ENCODE measurements around the gene MYOCOS. TPM values are rescaled to one million over a fixed set of nuclear protein-coding genes. Genes with fewer than 3 reads are reported as not detected.

The MYOCOS gene
- total RNA-seq, 1 experiment from 2014 or later: 0.41 TPM

DNA sequence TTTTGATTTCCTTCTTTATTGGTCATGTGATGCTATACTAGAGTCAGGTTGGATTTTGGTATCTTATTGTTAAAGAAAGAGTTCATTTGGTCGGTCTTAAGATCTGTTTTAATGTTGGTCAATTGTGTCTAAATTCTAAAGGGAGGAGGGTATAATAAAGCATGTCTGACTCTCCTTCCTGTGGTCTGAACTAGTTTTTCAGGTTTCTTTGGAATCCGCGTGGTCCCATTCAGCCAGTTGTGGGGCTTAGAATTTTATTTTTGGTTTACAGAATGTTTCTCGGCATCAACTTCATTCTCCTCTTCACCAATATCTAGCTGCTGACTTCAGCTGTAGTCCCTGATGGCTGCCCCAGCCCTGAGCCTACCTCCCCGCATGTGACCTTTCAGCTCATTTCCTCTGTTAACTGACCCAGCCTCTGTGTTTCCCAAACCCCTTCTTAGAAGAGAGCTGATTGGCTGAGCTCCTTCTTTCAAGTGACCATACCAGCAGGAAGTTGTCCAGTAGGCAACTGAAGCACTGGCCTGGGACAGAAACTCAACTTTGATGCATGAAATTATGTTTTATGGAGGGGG, 39.1 kb downstream of the MYOCOS start:
- BruUV-seq (replicated peaks): no TSS peak
- H3K4me3 ChIP-seq (ENCODE audit: low read depth, low read length, poor library complexity, severe bottlenecking): no peak overlapping the region
- no peak overlapping the region for H3K27ac ChIP-seq (ENCODE audit: low read depth, low read length, poor library complexity, severe bottlenecking)
- no peaks in the 10 kb centered on the region for H3K9me3 ChIP-seq (ENCODE audit: low read depth, low read length, poor library complexity, severe bottlenecking)
- H3K27me3 ChIP-seq (replicated peaks; ENCODE audit: insufficient read depth, low read depth, low read length, poor library complexity): no peaks in the 10 kb centered on the region
- intact Hi-C loops (cut with micrococcal nuclease; ENCODE audit: unreplicated experiment): no loop called here
- no peak for DNase-seq (ENCODE audit: low spot score)
- POLR2A ChIA-PET (ENCODE audit: low non-redundant PET): no interaction called here
- no peaks in the 10 kb centered on the region for H3K4me1 ChIP-seq (ENCODE audit: insufficient read depth, low read length, poor library complexity, severe bottlenecking)
- CTCF ChIA-PET: no interaction called here
- no peaks in the 10 kb centered on the region for H3K36me3 ChIP-seq (ENCODE audit: insufficient read depth, low read length, poor library complexity, severe bottlenecking)
- no peak for TF ChIP-seq EZH2 (IDR thresholded peaks at IDR 0.05; ENCODE audit: borderline replicate concordance, low read depth, low read length, poor library complexity, severe bottlenecking)
- TF ChIP-seq, protein P1, sequence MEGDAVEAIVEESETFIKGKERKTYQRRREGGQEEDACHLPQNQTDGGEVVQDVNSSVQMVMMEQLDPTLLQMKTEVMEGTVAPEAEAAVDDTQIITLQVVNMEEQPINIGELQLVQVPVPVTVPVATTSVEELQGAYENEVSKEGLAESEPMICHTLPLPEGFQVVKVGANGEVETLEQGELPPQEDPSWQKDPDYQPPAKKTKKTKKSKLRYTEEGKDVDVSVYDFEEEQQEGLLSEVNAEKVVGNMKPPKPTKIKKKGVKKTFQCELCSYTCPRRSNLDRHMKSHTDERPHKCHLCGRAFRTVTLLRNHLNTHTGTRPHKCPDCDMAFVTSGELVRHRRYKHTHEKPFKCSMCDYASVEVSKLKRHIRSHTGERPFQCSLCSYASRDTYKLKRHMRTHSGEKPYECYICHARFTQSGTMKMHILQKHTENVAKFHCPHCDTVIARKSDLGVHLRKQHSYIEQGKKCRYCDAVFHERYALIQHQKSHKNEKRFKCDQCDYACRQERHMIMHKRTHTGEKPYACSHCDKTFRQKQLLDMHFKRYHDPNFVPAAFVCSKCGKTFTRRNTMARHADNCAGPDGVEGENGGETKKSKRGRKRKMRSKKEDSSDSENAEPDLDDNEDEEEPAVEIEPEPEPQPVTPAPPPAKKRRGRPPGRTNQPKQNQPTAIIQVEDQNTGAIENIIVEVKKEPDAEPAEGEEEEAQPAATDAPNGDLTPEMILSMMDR (conservative IDR thresholded peaks at IDR 0.05; ENCODE audit: low read depth, low read length): no peak

DNA sequence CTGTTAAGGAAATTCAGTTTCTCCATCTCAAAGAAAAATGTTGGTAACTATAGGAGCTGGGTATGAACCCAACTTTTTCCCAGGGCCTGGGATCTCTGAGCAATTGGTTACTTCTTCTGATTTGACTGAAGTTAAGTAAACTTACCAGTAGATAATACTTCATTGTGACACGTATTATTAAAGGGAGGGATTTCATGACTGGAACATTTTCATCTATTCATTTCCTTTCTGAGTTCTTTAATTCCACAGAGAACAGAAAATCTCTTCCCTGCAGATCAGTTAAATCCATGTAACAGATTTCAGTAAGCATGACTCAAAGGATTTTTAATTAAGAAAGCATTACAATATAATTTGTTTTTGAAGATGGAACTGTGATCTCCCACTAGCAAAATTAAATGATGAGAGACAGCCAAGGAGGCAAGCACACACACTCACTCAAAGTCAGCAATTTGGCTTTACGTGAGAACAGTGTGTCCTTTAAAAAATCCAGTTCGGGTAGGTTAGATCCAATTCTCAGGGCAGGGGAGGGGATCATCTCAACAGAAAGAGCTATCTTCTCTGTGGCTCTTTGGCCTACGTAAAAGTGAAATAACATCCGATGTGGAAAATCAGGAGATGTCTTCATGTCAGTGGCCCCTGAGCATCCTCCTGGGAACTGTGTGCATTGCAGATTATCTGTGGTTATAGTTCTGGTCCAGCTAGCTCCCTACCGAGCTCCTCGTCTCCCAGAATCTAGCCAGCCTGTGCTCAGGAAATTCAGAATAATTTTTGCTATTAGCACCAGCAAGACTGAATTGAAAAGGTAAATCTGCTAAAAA, 41.2 kb downstream of the MYOCOS start:
- no peaks in the 10 kb centered on the region for H3K4me1 ChIP-seq (ENCODE audit: insufficient read depth, low read length, poor library complexity, severe bottlenecking)
- no peaks in the 10 kb centered on the region for H3K27me3 ChIP-seq (replicated peaks; ENCODE audit: insufficient read depth, low read depth, low read length, poor library complexity)
- POLR2A ChIA-PET (ENCODE audit: low non-redundant PET): no interaction called here
- no peak for DNase-seq (ENCODE audit: low spot score)
- no peaks in the 10 kb centered on the region for H3K36me3 ChIP-seq (ENCODE audit: insufficient read depth, low read length, poor library complexity, severe bottlenecking)
- no peak overlapping the region for H3K27ac ChIP-seq (ENCODE audit: low read depth, low read length, poor library complexity, severe bottlenecking)
- no peak overlapping the region for H3K4me3 ChIP-seq (ENCODE audit: low read depth, low read length, poor library complexity, severe bottlenecking)
- TF ChIP-seq, protein P1 (conservative IDR thresholded peaks at IDR 0.05; ENCODE audit: low read depth, low read length): no peak
- TF ChIP-seq EZH2 (IDR thresholded peaks at IDR 0.05; ENCODE audit: borderline replicate concordance, low read depth, low read length, poor library complexity, severe bottlenecking): no peak
- intact Hi-C loops (cut with micrococcal nuclease; ENCODE audit: unreplicated experiment): no loop called here
- H3K9me3 ChIP-seq (ENCODE audit: low read depth, low read length, poor library complexity, severe bottlenecking): no peaks in the 10 kb centered on the region
- CTCF ChIA-PET: no interaction called here
- BruUV-seq (replicated peaks): no TSS peak

DNA sequence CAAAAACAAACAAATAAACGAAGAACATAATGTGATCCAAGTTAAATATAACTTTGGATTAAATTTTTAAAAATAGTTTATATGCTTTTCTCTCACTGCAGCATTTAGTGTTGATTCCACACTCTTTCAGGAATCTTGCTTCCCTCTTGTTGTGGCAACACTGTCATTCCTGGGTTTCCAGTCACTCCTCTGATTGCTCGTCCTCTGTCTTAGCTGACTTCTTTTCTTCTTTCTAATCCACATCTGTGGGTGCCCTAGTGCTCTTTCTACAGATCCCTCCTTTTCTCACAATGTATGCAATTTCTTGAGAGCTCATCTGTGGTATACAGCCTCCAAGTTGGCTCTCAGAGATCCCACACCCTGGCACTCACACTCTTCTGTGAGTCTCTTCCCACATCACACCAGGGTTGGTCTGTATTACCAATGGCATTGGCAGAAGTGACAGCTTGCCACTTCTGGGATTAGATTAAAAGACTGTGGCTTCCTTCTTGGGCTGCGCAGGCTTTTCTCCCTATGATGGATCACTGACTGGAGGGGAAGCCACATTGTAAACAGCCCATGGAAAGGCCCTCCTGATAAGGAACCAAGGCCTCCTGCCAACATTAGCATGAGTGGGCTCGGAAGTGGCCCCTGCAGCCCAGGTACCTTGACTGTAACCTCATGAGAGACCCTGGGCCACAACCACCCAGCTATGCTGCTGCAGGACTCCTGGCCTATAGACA, 42.0 kb downstream of the MYOCOS start:
- Histone ChIP-seq H3K4me1 (ENCODE audit: insufficient read depth, low read length, poor library complexity, severe bottlenecking) (no peaks in the 10 kb centered on the region), H3K36me3 (ENCODE audit: insufficient read depth, low read length, poor library complexity, severe bottlenecking) (no peaks in the 10 kb centered on the region), H3K4me3 (ENCODE audit: low read depth, low read length, poor library complexity, severe bottlenecking) (no peak overlapping the region), H3K9me3 (ENCODE audit: low read depth, low read length, poor library complexity, severe bottlenecking) (no peaks in the 10 kb centered on the region), H3K27ac (ENCODE audit: low read depth, low read length, poor library complexity, severe bottlenecking) (no peak overlapping the region), H3K27me3 (replicated peaks; ENCODE audit: insufficient read depth, low read depth, low read length, poor library complexity) (no peaks in the 10 kb centered on the region)
- ChIA-PET CTCF (no interaction called here), POLR2A (ENCODE audit: low non-redundant PET) (no interaction called here)
- no TSS peak for BruUV-seq (replicated peaks)
- intact Hi-C loops (cut with micrococcal nuclease; ENCODE audit: unreplicated experiment): no loop called here
- DNase-seq (ENCODE audit: low spot score): no peak
- TF ChIP-seq, protein P1 (conservative IDR thresholded peaks at IDR 0.05; ENCODE audit: low read depth, low read length): no peak
- no peak for TF ChIP-seq EZH2 (IDR thresholded peaks at IDR 0.05; ENCODE audit: borderline replicate concordance, low read depth, low read length, poor library complexity, severe bottlenecking)

All from A673 (cell line).